ENCODE results near the gene NELL1. TPM values are rescaled to one million over a fixed set of nuclear protein-coding genes. Genes with fewer than 3 reads are reported as not detected.

Gene NELL1
- total RNA-seq, 1 donor from 2014 or later = not detected

DNA sequence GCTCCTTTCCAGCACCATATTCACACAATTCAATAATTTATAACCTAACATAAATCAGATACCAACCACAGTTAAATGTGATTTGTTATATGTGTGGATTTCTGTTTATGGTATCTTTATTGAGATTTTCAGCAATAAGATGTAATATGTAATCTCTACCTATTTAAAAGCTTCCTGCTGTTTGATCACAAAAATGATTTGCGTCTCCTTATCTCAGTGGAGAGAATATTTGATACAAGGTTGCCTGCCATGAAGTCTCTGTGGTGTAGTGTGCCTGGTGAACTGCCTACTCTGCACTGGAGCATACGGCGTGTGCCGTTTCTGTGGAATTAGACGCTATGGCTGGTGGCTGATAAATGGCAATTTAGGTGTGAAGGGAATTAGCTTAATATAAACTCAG, 741.1 kb downstream of the NELL1 start:
- H3K36me3 Mint-ChIP-seq (ENCODE audit: unreplicated experiment) = no peaks in the 10 kb centered on the region
- H3K9me3 Mint-ChIP-seq (ENCODE audit: unreplicated experiment) = peaks cover 13% of the 10 kb centered on the region
- H3K4me3 Mint-ChIP-seq (ENCODE audit: unreplicated experiment) = no peak overlapping the region

DNA sequence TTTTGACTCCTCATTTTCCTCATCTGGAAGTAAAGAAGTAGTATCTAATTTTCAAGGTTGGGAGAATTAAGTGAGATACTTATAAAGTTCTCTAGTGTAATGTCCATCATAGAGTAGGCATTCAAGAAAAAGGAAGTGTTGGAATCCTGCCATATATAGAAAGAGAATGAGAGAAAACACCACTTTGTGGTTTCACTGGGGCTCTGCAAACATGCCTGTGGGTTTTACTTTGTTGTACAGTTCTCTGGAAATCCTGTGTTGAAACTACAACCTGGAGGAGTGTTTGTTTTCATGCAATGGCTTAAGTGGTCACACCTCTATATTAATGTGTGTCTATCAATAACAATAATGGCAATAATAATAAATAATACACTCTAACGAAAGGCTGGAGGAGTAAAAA, 741.7 kb downstream of the NELL1 start:
- no peaks in the 10 kb centered on the region for H3K4me1 Mint-ChIP-seq (ENCODE audit: unreplicated experiment)
- peaks cover 13% of the 10 kb centered on the region for H3K9me3 Mint-ChIP-seq (ENCODE audit: unreplicated experiment)
- H3K27me3 Mint-ChIP-seq (ENCODE audit: unreplicated experiment) = no peaks in the 10 kb centered on the region
- DNase-seq (ENCODE audit: extremely low spot score, unreplicated experiment) = no peak
- no peaks in the 10 kb centered on the region for H3K36me3 Mint-ChIP-seq (ENCODE audit: unreplicated experiment)
- H3K4me3 Mint-ChIP-seq (ENCODE audit: unreplicated experiment) = no peak overlapping the region
- TF ChIP-seq, protein P1, sequence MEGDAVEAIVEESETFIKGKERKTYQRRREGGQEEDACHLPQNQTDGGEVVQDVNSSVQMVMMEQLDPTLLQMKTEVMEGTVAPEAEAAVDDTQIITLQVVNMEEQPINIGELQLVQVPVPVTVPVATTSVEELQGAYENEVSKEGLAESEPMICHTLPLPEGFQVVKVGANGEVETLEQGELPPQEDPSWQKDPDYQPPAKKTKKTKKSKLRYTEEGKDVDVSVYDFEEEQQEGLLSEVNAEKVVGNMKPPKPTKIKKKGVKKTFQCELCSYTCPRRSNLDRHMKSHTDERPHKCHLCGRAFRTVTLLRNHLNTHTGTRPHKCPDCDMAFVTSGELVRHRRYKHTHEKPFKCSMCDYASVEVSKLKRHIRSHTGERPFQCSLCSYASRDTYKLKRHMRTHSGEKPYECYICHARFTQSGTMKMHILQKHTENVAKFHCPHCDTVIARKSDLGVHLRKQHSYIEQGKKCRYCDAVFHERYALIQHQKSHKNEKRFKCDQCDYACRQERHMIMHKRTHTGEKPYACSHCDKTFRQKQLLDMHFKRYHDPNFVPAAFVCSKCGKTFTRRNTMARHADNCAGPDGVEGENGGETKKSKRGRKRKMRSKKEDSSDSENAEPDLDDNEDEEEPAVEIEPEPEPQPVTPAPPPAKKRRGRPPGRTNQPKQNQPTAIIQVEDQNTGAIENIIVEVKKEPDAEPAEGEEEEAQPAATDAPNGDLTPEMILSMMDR (IDR thresholded peaks at IDR 0.05) = no peak
- no peak overlapping the region for H3K27ac Mint-ChIP-seq (ENCODE audit: unreplicated experiment)

More for the DNA sequence above, 741.1 kb downstream of the NELL1 start:
- no peaks in the 10 kb centered on the region for H3K4me1 Mint-ChIP-seq (ENCODE audit: unreplicated experiment)
- no peak overlapping the region for H3K27ac Mint-ChIP-seq (ENCODE audit: unreplicated experiment)
- no peaks in the 10 kb centered on the region for H3K27me3 Mint-ChIP-seq (ENCODE audit: unreplicated experiment)
- TF ChIP-seq, protein P1 (IDR thresholded peaks at IDR 0.05) = no peak
- DNase-seq (ENCODE audit: extremely low spot score, unreplicated experiment) = no peak

DNA sequence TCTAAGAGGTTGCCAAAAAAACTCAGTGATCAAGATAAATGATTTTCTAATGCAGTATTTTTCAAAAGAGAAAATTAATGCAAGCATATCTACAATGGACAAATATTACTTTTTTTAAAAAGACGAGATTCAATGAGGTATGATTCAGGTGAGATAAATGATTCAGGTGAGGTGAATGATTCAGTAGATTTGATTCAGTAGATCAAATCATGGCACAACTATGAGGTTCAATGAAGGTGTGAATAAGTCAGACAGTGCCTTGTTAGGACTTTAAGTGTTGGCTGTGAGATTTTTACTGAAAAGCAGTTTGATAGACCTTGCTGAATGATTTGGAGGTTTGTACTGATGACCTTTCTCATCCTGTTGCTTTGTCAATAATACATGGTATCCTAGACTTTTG, 742.2 kb downstream of the NELL1 start:
- TF ChIP-seq, protein P1 (IDR thresholded peaks at IDR 0.05) = no peak
- DNase-seq (ENCODE audit: extremely low spot score, unreplicated experiment) = no peak
- H3K27ac Mint-ChIP-seq (ENCODE audit: unreplicated experiment) = no peak overlapping the region
- no peaks in the 10 kb centered on the region for H3K27me3 Mint-ChIP-seq (ENCODE audit: unreplicated experiment)
- H3K9me3 Mint-ChIP-seq (ENCODE audit: unreplicated experiment) = peaks cover 13% of the 10 kb centered on the region
- no peaks in the 10 kb centered on the region for H3K36me3 Mint-ChIP-seq (ENCODE audit: unreplicated experiment)
- no peak overlapping the region for H3K4me3 Mint-ChIP-seq (ENCODE audit: unreplicated experiment)
- H3K4me1 Mint-ChIP-seq (ENCODE audit: unreplicated experiment) = no peaks in the 10 kb centered on the region

DNA sequence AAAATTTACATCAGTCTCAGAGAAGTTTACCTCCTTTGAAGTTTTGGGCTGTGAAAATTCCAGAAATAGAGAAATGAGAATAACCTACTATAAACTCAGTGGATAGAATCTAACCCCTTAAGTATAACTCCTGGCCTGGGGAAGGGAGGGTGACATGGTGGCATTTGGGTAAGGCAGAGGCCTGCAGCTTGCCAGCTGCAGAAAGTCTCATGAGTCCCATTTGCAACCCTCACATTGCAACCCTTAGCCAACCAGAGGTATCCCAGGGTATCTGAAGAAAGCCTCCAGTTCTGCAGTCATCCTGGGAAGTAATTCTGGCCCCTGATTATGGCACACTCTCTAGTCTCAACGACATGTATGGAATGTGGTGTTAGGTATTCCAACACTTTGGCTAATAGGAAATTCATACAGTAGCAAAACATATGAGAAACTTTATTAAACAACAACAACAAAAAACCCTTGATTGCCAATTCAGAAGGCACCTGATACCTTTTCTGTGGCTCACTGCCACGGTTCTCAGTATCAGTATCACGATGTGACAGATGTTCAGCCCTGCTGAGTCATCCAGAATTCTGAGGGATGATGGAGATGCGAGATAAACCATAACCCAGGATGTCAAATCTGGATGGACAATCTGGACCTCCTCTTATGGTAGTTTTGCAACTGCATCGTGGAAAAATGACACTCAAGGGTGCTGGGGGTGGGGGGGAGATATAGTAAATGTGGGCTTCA, 743.4 kb downstream of the NELL1 start:
- no peaks in the 10 kb centered on the region for H3K36me3 Mint-ChIP-seq (ENCODE audit: unreplicated experiment)
- H3K27me3 Mint-ChIP-seq (ENCODE audit: unreplicated experiment) = no peaks in the 10 kb centered on the region
- TF ChIP-seq, protein P1 (IDR thresholded peaks at IDR 0.05) = no peak
- H3K4me1 Mint-ChIP-seq (ENCODE audit: unreplicated experiment) = no peaks in the 10 kb centered on the region
- no peak overlapping the region for H3K27ac Mint-ChIP-seq (ENCODE audit: unreplicated experiment)
- DNase-seq (ENCODE audit: extremely low spot score, unreplicated experiment) = no peak
- peaks cover 9% of the 10 kb centered on the region for H3K9me3 Mint-ChIP-seq (ENCODE audit: unreplicated experiment)
- H3K4me3 Mint-ChIP-seq (ENCODE audit: unreplicated experiment) = no peak overlapping the region

DNA sequence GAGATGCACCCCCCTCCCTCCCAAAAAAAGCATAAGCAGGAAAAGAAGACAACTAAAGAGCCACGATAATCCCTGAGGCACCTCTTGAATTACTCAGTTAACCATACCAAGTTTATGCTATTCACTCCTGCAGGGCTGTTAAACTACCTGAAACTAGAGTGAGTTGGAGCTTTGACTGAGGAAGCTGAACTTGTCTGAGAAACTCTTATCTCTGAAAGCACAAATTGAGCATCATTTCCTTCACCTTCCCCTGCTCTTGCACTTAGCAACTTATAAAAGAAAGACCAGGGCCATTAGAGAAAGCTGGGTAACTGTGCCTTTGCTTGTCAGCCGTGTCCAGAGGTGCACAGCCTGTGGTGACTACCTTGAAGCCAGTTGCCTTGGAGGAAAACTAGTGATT, 745.6 kb downstream of the NELL1 start:
- Mint-ChIP-seq H3K27ac (ENCODE audit: unreplicated experiment) (no peak overlapping the region), H3K4me1 (ENCODE audit: unreplicated experiment) (no peaks in the 10 kb centered on the region), H3K27me3 (ENCODE audit: unreplicated experiment) (no peaks in the 10 kb centered on the region), H3K9me3 (ENCODE audit: unreplicated experiment) (peaks cover 3% of the 10 kb centered on the region), H3K4me3 (ENCODE audit: unreplicated experiment) (no peak overlapping the region), H3K36me3 (ENCODE audit: unreplicated experiment) (no peaks in the 10 kb centered on the region)
- TF ChIP-seq, protein P1 (IDR thresholded peaks at IDR 0.05) = no peak
- no peak for DNase-seq (ENCODE audit: extremely low spot score, unreplicated experiment)

Measured in osteocyte (in vitro differentiated cells).